Gastrocnemius medialis (tissue), 4 donors: ENCODE measurements around the gene ALDH3A1. TPM values are rescaled to one million over a fixed set of nuclear protein-coding genes. Genes with fewer than 3 reads are reported as not detected.

Source experiments
- ATAC-seq, 2 donors: fragments of 150-250 bp; one replicate each; pipeline ENCODE4 v1.9.1; 2016
- DNase-seq, 2 donors: peaks; one replicate each; pipeline ENCODE4 v3.0.0-alpha.2; 2019
- H3K27ac ChIP-seq, 4 donors: fragments of 200-600 bp; sonication (generic); 1 replicate in 1 of 4; 2 replicates in 3 of 4; pipeline ENCODE4 v1.5.1; 2016 to 2018; ENCODE audit warnings: mild to moderate bottlenecking in 2 of 4, moderate library complexity in 1 of 4
- H3K27me3 ChIP-seq, 3 donors: fragments of 200-600 bp; sonication (generic) in 2 of 3; 1 replicate in 1 of 3; 2 replicates in 2 of 3; pipeline versions ENCODE4 v1.5.1 to v1.6.0; 2016 to 2019; ENCODE audit warnings: mild to moderate bottlenecking in 1 of 3, moderate library complexity in 1 of 3
- H3K36me3 ChIP-seq, 2 donors: fragments of 200-600 bp; sonication (generic) in 1 of 2; one replicate each; pipeline ENCODE4 v1.5.1; 2017 to 2018
- H3K4me1 ChIP-seq, 2 donors: fragments of 200-600 bp; sonication (generic) in 1 of 2; one replicate each; pipeline ENCODE4 v1.5.1; 2016 to 2017; ENCODE audit warnings: mild to moderate bottlenecking in 2 of 2
- H3K4me3 ChIP-seq, 4 donors: fragments of 200-600 bp; sonication (generic) in 3 of 4; 1 replicate in 1 of 4; 2 replicates in 3 of 4; pipeline ENCODE4 v1.5.1; 2016 to 2019; ENCODE audit warnings: mild to moderate bottlenecking in 2 of 4
- H3K9me3 ChIP-seq, 3 donors: fragments of 200-600 bp; sonication (generic) in 2 of 3; 1 replicate in 1 of 3; 2 replicates in 2 of 3; pipeline ENCODE4 v1.5.1; 2016 to 2019
- CTCF ChIP-seq, 5 experiments: fragments of 450-650 bp in 3 of 5; fragments of 200-600 bp in 2 of 5; sonication (generic) in 2 of 5; IDR thresholded peaks in 4 of 5; conservative IDR thresholded peaks in 1 of 5; 1 replicate in 4 of 5; 2 replicates in 1 of 5; pipeline ENCODE4 v1.5.1; 2016 to 2019; ENCODE audit warnings: antibody characterized with exemption in 5 of 5, mild to moderate bottlenecking in 3 of 5, moderate library complexity in 3 of 5
- POLR2A ChIP-seq, 2 donors: fragments of 450-650 bp; IDR thresholded peaks; one replicate each; pipeline ENCODE4 v1.6.1; 2017; ENCODE audit warnings: antibody characterized with exemption in 2 of 2, mild to moderate bottlenecking in 2 of 2, moderate library complexity in 2 of 2
- in situ Hi-C, 4 donors: fragments of 200-750 bp; cut with MboI; loops; one replicate each; pipeline versions ENCODE4 v1.15.0 to v1.8.0; 2017; ENCODE audit warnings: low sequenced_read_pairs in 4 of 4
- intact Hi-C: fragments of 100-400 bp; cut with DNase I; formaldehyde crosslinking; loops from one replicate; pipeline ENCODE4 v1.15.1; 2023; ENCODE audit warnings: low total_unique reads
- total RNA-seq, 4 donors: library from RNA; depleted of rRNA; stranded (reverse); fragments of >200 nt; gene quantifications; one replicate each; pipeline versions ENCODE4 v1.1.0 to v1.2.3, GENCODE V29; 2016

Gene ALDH3A1
- total RNA-seq, 4 donors from 2014 or later: 0.18 to 0.23 TPM; not detected in 2

DNA sequence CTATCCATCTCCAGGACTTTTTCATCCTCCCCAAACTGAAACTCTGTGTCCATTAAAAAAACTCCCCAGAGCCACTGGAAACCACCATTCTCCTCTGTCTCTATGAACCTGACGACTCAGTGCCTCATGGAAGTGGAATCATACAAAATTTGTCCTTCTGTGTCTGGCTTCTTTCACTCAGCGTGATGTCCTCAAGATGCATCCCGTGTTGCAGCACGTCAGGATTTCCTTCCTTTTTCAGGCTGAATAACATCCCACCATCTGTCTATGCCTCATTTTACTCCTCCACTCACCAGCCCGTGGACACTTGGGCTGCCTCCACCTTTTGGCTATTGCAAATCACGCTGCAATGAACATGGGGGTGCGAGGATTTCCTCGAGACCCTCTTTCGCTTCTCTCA is 12.6 kb upstream of the ALDH3A1 start:
- no peaks in the 10 kb centered on the region for H3K9me3 ChIP-seq
- no peak overlapping the region for H3K4me3 ChIP-seq
- no peak for TF ChIP-seq CTCF (IDR thresholded peaks at IDR 0.05 in 4 of 5, conservative IDR thresholded peaks at IDR 0.05 in 1 of 5)
- TF ChIP-seq POLR2A (IDR thresholded peaks at IDR 0.05): no peak
- H3K36me3 ChIP-seq: no peaks in the 10 kb centered on the region
- H3K4me1 ChIP-seq: no peaks in the 10 kb centered on the region
- DNase-seq (no peak), ATAC-seq (no peak)
- in situ Hi-C loops (loop anchor here (5.0 to 25.0 kb wide), 4 partner anchors 113 to 398 kb away; partner anchors contain the start of genes B9D1 (in 4 of the 4) and ALDH3A2 (in 2 of the 4)), intact Hi-C loops (no loop called here)
- no peak overlapping the region for H3K27ac ChIP-seq
- H3K27me3 ChIP-seq: no peaks in the 10 kb centered on the region

DNA sequence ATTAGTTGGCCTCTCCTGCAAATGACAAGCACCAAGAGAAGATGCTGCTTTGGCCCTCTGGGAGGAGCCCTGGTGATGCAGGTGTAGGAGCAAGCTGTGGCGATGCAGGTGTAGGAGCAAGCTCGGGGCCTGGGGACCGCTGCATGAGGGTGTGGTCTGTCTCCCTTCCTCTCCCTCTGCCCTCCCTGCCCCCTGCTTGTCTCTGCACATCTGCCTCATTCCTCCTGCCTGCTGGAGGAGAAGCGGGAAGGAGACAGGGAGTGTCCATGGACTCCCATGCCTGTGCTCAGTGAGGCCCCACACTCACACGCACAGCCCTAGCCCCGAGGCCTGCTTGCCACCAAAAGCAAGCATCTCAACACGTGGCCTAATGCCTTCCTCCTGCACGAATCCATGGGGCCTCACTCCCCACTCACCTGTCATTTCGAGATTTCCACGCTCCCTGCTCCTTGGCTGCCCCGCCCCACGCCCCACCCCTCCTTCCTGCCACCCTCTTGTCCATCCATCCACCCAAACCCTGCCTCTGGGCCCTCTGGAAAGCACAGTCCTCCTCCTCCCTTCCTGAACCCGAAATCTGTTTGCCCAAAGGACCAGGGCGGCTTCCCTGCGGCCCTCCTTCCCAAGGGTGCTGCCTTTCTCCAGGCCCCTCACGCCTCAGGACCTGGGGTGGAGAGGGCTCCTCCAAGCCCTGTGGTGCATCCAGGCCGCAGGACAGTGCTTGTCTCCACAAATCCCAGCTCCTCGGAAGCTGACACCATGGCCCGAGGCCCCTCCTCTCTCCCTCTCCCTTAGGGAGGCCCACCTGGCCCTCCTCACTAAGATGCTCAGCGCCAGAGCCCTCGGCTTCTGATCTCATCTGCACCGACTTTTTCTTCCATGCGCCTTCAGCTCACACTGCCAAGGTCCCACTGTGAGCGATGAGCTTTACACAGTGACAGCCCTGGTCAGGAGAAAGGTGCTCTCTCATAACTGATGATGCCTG is 11.8 kb upstream of the ALDH3A1 start:
- Histone ChIP-seq H3K27ac (no peak overlapping the region), H3K9me3 (no peaks in the 10 kb centered on the region), H3K27me3 (no peaks in the 10 kb centered on the region), H3K36me3 (no peaks in the 10 kb centered on the region), H3K4me3 (no peak overlapping the region), H3K4me1 (no peaks in the 10 kb centered on the region)
- TF ChIP-seq CTCF (IDR thresholded peaks at IDR 0.05 in 4 of 5, conservative IDR thresholded peaks at IDR 0.05 in 1 of 5): no peak
- TF ChIP-seq POLR2A (IDR thresholded peaks at IDR 0.05): no peak
- in situ Hi-C loops: loop anchor here (5.0 to 25.0 kb wide), 4 partner anchors 113 to 398 kb away; partner anchors contain the start of genes B9D1 (in 4 of the 4) and ALDH3A2 (in 2 of the 4)
- DNase-seq (no peak), ATAC-seq (no peak)
- intact Hi-C loops: no loop called here

DNA sequence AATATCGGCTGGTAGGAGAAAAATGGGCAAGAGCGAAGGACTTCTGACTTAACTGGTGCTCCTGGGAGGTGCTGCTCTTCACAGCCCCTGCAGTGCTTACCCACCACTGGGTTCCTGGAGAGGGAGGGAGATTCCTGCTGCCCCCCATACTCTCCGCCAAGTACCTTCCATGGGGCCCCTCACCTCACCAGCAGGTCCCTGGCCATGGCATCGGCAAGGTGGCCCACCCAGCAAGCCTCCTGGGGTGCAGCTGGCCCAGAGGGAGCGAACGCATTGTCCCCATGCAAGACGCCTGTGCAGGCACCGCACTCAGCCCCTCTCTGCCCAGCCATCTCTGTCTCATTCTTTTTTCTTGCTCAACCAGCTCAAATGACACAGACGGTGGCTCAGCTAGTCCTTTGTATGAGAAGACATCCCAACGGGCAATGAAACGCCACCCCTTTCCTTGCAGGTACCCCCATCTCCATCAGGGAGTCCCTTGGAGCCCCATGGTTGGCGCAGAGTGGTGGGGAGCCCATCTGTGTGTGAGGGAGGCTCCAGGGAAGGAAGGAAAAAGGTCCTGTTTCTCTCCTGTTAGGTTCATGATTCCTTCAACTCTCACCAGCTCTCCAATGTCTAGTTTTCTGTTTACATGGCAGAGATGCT is 9.6 kb upstream of the ALDH3A1 start:
- intact Hi-C loops (no loop called here), in situ Hi-C loops (loop anchor here in 3 of 4 donors (25.0 kb wide), 1 partner anchor 395 kb away; the partner anchor contains the start of gene B9D1 (in 3 of the 3))
- DNase-seq (no peak), ATAC-seq (no peak)
- TF ChIP-seq CTCF (IDR thresholded peaks at IDR 0.05 in 4 of 5, conservative IDR thresholded peaks at IDR 0.05 in 1 of 5): no peak
- TF ChIP-seq POLR2A (IDR thresholded peaks at IDR 0.05): no peak
- Histone ChIP-seq H3K27me3 (no peaks in the 10 kb centered on the region), H3K9me3 (no peaks in the 10 kb centered on the region), H3K36me3 (no peaks in the 10 kb centered on the region), H3K4me3 (no peak overlapping the region), H3K4me1 (peaks cover 10 to 16% of the 10 kb centered on the region in 2 donors), H3K27ac (no peak overlapping the region)

- intact Hi-C loops: no loop called here
- no peak for ATAC-seq
- Histone ChIP-seq H3K4me3 (no peak overlapping the region), H3K27me3 (no peaks in the 10 kb centered on the region), H3K9me3 (no peaks in the 10 kb centered on the region), H3K27ac (no peak overlapping the region), H3K36me3 (no peaks in the 10 kb centered on the region), H3K4me1 (peaks cover 17 to 24% of the 10 kb centered on the region in 2 donors)
- no peak for DNase-seq
- in situ Hi-C loops: loop anchor here in 3 of 4 donors (25.0 kb wide), 1 partner anchor 394 kb away; the partner anchor contains the start of gene B9D1 (in 3 of the 3)
- no peak for TF ChIP-seq CTCF (IDR thresholded peaks at IDR 0.05 in 4 of 5, conservative IDR thresholded peaks at IDR 0.05 in 1 of 5)
- TF ChIP-seq POLR2A (IDR thresholded peaks at IDR 0.05): no peak
Measured at GRCh38 chr17:19756546-19756945, 8.4 kb upstream of the ALDH3A1 start.
